GM21447 (cell line): Measurements from ENCODE around the gene FLCN.

Experiments used
- ATAC-seq: cut with Tn5 transposase; IDR thresholded peaks from one replicate; pipeline ENCODE4 v1.9.1; 2021; ENCODE audit not compliant: unreplicated experiment

FLCN gene

DNA sequence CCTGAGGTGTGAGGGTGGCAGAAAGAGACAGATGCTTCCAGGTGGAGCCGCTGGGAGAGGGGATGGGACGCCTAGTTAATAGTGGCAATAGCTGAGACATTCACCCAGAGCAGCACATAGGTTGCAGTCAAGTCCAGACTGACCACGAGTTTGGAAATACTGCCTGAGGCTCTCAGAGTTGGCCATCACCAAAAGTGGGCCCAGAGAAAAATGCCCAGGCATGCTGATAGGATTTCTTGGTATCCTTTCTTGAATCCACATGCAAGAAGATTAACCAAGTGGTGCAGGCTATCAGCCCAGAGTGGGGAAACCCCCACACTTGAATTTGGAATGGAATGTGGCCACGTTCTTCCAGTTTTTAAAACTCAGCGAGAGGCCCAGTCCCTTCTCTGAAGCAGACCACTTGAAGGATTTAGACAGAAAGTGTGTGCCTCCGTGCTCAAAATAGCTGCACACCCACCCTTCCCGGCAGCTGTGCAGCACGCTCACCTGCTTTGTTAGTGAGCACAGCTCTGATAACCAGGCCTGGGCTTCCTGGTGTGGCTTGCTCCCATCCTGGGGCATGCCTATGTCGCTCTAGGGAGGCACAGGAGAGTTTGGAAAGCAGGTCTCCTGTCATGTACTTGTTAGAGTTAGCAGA lies 66.5 kb downstream of the FLCN start:
- ATAC-seq = no peak

DNA sequence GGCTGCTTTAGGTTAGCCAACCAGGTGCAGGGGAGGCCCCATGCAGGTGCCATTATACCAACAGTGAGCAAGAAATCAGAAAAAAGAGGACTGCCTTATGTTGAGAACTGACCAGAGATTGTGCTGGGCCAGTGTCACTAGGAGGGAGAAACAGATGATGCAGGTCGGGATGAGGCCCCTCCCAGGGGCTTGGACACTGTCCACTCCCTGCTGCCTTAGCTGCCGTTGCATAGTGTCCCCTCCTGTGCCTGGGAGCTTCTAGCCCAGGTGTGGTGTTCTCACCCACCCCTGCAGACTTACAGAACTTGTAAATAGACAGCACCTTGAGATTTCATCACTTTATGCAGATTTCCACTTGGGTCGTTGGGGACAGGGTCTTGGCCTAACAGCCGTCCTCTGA lies 67.6 kb downstream of the FLCN start:
- no peak for ATAC-seq

DNA sequence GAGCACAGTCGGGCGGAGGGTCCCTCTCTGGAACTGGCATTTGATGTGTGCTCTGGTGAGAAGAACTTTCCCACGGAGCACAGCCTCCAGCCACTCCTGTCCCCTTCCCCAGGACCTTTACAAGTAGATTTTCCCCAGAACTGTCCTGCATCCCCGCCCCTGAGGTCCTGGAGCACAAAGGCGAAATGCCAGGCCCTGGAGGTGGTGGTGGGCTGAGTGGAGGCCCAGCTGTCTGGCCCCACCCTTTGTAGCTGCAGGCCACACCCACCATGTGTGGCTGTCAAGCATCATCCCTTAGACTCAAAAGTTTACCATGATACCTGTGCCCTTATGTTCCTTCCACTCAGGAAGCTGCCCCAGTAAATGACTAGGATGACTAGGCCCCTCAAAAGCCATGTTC lies 68.6 kb downstream of the FLCN start:
- ATAC-seq = no peak

DNA sequence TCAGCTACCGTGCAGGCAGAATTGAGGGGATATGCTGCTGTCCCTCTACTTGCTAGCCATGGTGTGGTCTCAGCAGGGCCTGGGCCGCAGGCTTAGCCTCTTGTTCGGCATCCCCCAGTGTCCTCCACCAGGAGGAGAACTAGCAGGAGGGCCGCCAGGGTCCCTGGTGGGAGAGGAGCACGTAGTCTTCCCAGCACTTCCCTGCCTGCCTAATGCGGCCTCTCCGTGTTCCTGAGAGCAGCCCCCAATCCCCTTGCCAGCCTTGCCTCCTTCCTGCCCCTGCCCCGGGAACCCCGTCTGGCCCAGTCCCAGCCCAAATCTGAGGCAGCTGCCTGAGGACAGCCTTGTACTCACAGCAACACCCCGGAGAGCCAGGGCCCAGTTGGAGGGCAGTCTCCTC lies 69.0 kb downstream of the FLCN start:
- no peak for ATAC-seq

DNA sequence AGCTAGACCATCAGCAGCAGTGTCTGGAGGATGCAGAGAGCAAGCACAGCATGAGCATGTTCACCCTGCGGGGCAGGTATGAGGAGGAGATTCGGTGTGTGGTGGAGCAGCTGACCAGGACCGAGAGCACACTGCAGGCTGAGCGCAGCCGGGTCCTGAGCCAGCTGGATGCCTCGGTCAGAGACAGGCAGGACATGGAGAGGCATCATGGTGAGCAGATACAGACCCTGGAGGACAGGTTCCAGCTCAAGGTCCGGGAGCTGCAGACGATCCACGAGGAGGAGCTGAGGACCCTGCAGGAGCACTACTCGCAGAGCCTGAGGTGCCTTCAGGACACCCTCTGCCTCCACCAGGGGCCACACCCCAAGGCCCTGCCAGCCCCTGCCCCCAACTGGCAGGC lies 69.6 kb downstream of the FLCN start:
- ATAC-seq = no peak

DNA sequence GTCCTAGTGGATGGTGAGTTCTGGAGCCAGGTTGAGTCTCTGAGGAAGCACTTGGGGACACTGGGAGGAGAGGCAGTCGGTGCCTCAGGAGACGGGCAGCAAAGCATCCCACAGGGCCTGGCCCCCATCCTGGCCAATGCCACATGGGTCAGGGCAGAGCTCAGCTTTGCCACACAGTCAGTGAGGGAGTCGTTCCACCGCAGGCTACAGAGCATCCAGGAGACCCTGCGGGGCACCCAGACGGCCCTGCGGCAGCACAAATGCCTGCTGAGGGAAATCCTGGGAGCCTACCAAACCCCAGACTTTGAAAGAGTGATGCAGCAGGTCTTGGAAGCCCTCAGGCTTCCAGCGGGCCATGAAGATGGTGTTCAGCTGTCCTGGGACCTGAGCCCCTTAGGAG lies 70.5 kb downstream of the FLCN start:
- no peak for ATAC-seq

DNA sequence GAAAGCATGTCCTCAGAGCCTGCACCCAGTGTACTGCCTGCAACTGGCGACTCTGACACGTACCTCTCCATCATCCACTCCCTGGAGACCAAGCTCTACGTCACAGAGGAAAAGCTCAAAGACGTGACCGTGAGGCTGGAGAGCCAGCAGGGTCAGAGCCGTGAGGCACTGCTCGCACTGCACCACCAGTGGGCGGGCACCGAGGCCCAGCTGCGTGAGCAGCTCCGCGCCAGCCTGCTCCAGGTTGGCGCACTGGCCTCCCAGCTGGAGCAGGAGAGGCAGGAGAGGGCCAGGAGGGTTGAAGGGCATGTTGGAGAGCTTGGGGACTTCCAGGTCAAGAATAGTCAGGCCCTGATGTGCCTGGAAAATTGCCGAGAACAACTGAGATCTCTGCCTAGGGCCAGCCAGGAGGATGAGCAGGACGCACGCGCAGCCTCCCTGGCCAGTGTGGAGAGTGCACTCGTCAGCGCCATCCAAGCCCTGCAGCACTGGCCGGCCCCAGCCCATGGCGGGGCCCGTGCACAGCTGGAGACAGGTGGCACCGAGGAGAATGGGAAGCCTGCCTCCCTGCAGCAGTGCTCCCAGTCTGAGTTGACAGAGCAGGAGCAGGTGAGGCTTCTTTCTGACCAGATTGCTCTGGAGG lies 71.2 kb downstream of the FLCN start:
- ATAC-seq = no peak

DNA sequence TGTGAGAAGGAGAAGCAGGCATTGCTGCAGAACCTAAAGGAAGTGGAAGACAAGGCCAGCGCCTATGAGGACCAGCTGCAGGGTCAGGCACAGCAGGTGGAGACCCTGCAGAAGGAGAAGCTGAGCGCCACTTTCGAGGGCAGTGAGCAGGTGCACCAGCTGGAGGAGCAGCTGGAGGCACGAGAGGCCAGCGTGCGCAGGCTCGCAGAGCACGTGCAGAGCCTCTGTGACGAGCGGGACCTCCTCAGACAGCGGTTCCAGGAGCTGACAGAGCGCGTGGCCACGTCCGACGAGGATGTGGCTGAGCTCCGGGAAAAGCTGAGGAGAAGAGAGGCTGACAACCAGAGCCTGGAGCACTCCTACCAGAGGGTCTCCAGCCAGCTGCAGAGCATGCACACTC lies 72.3 kb downstream of the FLCN start:
- no peak for ATAC-seq

DNA sequence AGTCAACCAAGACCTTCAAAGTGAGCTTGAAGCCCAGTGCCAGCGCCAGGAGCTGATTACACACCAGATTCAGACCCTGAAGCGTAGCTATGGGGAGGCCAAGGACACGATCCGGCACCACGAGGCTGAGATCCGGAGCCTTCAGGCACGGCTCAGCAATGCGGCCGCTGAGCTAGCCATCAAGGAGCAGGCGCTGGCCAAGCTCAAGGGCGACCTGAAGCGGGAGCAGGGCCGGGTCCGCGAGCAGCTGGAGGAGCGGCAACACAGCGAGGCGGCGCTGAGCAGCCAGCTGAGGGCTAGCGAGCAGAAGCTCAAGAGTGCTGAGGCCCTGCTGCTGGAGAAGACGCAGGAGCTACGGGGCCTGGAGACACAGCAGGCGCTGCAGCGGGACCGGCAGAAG lies 72.8 kb downstream of the FLCN start:
- no peak for ATAC-seq
